ENCODE results near the gene ZNHIT3.

The ZNHIT3 gene

GRCh38 chr17:36511216-36511615, 24.7 kb downstream of the ZNHIT3 start:
- DNase-seq (ENCODE audit: low read depth in 2 of 2) = no peak

- DNase-seq (ENCODE audit: low read depth in 2 of 2) = no peak
Observed at GRCh38 chr17:36512641-36513040, 26.2 kb downstream of the ZNHIT3 start.

- DNase-seq (ENCODE audit: low read depth in 2 of 2) = no peak
Observed at GRCh38 chr17:36514856-36515255, 28.4 kb downstream of the ZNHIT3 start.

DNA sequence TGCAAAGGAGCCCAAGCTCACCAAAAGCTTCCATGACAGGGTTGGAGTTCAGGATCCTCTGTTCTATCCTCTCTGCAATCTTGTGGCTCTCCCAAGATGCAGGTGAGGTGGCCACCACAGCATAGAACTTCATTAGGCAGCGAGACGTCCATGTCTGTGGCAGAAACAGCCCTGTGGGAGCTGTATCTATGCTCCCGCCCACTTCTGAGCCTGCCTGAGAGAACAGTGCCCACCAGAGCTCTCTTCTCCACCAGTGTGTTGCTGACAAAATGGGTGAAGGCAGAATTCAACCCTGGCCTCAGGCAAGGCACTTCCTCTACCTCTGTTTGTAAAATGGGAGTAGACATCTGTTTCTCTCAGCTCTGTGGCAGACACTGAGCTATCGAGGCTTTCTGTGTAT, 29.4 kb downstream of the ZNHIT3 start:
- DNase-seq (ENCODE audit: low read depth in 2 of 2) = no peak

DNA sequence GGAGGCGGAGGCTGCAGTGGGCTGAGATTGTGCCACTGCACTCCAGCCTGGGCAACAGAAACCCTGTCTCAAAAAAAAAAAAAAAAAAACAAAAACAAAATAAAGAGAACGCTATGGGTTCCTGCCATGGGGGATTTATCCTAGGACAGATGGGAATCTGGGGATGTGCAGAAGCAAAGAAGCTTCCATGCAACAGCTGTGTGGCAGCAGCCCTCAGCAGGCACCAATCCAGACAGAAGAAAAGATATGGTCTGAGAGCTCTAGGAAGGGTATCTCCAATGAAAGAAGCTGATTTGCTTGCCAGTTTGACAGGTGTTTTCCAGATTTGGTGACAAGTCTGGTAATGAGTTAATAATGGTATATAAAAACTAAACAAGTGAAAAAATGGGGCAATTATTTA, 36.6 kb downstream of the ZNHIT3 start:
- DNase-seq (ENCODE audit: low read depth in 2 of 2) = no peak

DNA sequence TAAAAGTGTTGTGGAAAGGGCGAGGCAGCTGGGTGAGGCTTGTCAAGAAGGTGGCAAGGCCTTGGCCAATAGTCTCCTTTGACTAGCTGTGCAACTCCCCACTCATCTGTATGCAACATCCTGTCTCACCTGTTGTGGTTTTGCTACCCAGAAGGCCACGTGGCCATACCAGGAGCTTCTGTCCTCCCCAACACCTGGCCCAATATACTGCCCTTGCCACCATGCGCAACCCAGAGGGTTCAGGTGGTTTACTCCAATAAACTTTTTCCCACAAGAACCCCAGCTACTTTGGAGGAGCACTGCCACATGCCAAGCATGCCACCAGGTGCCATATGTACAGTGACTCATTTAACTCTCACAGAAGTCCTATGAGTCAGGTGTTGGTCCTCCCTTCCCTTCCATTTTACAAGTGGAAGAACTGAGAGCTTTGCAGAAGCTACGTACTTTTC, 38.0 kb downstream of the ZNHIT3 start:
- DNase-seq (ENCODE audit: low read depth in 2 of 2) = no peak

GRCh38 chr17:36525113-36525512, 38.6 kb downstream of the ZNHIT3 start:
- DNase-seq (ENCODE audit: low read depth in 2 of 2) = no peak

GRCh38 chr17:36525888-36526287, 39.4 kb downstream of the ZNHIT3 start:
- DNase-seq (ENCODE audit: low read depth in 2 of 2) = no peak

DNA sequence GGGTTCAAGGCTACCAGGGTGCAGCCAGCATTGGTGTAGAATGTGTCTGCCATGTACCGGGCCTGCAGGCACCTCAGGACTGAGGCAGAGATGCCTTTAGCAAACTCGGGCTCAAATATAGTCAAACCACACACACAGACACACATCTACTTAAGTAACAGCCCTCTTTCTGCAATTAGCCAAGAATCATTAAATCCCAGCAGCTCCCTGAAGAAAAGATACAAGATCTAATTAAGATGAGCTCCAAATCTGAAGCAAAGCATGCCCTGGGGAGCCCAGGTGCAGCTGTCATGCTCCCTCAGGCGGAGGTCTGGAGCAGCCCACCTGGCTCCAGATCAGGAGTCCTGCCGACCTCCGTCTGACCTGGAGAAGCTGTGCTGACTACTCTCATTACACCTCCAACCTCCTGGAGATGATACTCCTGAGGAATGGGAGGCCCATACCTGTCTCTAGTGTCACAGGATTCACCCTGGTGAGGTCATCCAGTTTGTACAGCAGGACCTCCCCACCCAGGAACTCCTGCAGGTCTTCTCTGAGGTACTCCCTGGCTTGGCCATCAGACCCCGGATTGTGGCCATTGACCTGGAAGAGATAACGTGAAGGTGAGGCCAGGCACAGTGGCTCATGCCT, 41.3 kb downstream of the ZNHIT3 start:
- DNase-seq (ENCODE audit: low read depth in 2 of 2) = no peak

DNA sequence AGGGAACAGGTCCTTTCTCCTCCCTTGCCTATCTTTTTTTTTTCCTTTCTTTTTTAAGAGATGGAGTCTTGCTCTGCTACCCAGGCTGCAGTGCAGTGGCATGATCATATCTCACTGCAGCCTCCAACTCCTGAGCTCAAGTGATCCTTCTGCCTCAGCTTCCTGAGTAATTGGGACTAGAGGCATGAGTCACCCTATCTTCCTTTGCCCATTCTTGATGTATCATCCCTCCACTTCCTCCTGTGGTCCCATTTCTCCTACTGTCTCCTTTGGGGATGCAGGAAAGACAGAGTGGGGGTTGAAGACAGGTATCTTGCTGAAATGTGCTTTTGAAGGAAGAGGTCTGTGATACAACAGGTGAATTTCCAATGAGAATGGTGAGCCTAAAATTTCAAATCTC, 42.6 kb downstream of the ZNHIT3 start:
- no peak for DNase-seq (ENCODE audit: low read depth in 2 of 2)

DNA sequence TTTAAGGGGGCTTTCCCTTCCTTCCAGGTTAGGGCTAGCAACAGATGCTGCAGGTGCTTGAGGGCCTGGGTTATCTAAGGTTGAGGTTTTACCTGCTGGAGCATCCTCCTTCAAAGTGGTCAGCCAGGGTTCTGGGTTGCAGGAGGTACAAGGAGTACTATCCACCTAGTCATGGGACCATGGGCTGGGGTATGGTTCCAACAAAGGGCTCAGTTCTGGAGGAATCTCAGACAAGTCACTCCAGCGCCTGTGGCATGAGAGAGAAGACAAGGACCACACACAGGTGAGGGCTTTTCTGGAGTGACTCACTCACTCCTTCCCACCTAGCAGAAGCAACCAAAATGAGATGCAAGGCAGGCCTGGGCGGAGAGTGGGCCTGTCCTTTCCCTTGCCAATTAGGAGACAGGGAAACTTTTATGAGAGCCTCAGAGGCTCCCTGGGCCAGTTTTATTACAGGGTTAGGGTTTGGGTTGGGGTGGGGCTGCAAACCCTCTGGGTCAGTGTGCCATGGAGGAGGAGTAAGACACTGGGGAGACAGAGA, 46.0 kb downstream of the ZNHIT3 start:
- DNase-seq (ENCODE audit: low read depth in 2 of 2) = no peak

DNA sequence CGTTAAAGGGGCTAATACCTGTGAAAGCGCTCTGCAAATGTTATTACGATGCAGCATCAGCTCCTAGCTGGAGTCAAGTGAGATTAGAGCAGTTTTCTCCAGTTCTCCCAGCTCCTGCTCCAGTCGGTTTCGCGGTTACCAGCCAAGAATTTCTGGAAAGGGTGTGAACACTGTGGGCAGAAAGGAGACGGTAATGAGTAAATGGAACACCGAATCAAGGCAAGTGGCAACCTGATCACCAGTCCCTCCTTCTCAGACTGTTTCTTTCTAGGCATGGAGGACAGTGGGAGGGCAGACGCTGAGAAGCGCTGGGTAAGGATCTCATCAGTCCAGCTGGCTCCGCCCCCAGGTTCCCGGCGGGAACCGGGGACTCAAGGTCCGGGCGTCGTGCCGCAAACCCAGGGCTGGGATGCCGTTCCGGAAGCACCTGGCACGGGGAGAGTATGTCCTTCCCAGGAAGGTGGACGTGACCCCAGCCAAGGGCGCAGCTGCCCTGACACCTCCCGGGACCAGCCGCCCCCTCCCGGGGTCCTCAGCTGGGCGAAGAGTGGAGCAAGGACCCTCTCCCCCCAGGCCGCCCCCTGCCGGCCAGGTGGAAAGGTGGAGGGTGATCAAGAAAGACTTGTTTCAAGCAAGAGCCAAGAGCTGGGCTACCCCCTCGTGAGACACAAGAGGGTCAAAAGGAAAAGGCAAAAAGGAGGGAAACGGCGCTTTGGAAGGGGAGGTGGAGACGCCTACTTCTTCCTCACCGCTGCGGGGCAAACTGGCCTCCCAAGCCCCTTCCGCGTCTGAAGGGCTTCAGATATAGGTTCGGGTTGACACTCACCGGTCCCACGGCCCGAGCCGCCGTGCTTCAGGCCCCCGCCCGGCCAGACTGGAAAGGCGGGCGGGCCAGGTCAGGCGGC, 47.7 kb downstream of the ZNHIT3 start:
- peak in 1 of 2 donors; percentile 17 for DNase-seq (ENCODE audit: low read depth in 2 of 2)

GRCh38 chr17:36534840-36535668, 48.6 kb downstream of the ZNHIT3 start, which contains the start of the genes MYO19 and PIGW:
MYO19 (minus strand) TSS chr17:36534868; CDS start chr17:36532538, 2,330 bp downstream.
PIGW (plus strand) TSS chr17:36534987; CDS start chr17:36537102, 2,115 bp downstream.
- DNase-seq (ENCODE audit: low read depth in 2 of 2) = peak; percentile 55 to 72

DNA sequence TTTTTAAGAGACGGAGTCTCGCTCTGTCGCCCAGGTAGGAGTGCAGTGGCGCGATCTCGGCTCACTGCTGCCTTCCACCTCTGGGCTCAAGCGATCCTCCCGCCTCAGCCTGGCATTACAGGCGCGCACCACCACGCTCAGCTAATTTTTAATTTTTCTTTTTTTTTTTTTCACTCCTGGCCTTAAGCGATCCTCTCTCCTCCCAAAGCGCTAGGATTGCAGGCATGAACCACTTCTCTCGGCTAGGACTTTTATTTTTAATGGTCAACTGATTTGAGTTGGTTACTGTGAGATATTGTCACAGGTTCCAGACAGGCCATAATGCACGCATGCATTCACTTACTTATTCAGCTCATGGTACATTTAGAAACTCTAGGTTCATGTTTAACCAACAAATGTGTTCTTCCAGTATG, 49.2 kb downstream of the ZNHIT3 start:
- DNase-seq (ENCODE audit: low read depth in 2 of 2) = no peak

DNA sequence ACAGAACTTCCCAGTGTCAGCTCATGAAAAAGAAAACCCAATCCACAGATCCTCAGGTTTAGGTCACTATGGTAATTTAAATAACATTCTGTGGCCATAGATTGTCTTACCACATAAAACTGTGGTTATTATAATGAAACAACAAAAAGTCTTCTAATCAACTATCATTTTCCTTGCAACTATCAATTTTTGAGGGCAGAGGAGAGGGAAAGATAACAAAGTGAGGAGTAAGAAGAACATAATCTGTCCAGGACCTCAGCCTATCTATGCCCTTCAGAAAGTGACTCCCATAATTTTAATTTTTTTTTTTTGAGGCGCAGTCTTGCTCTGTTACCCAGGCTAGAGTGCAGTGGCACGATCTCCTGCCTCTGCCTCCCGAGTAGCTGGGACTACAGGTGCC, 54.2 kb downstream of the ZNHIT3 start:
- DNase-seq (ENCODE audit: low read depth in 2 of 2) = no peak

GRCh38 chr17:36542755-36543154, 56.3 kb downstream of the ZNHIT3 start:
- DNase-seq (ENCODE audit: low read depth in 2 of 2) = no peak

DNA sequence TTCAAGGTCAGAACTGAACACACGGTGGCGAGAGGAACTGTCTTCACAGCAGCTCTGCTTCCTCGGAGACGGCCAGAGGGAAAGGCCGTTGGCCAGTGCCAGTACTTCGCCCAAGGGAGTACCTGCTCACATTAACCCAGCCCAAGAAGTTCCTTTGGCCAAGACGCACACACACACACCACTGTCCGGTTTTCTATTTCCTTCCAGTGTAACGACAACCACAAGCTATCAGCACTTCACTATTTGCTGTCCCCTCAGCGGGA, 57.5 kb downstream of the ZNHIT3 start:
- no peak for DNase-seq (ENCODE audit: low read depth in 2 of 2)

GRCh38 chr17:36544307-36545076, 58.0 kb downstream of the ZNHIT3 start, which contains the start of gene GGNBP2:
GGNBP2 (plus strand) TSS chr17:36544919; CDS start chr17:36545725, 806 bp downstream.
- DNase-seq (ENCODE audit: low read depth in 2 of 2) = peak; percentile 78 to 87

- DNase-seq (ENCODE audit: low read depth in 2 of 2) = no peak
Observed at GRCh38 chr17:36545077-36545464, 58.6 kb downstream of the ZNHIT3 start.
